COR-L47 (cell line): ENCODE measurements around the gene MRPS35.
A peak's percentile ranks its signal among the peaks of the same experiment; 100 is the strongest.

Source experiments
- DNase-seq: peaks from one replicate; lab custom pipeline; 2025; lab: John Stamatoyannopoulos, UW

MRPS35 gene

DNA sequence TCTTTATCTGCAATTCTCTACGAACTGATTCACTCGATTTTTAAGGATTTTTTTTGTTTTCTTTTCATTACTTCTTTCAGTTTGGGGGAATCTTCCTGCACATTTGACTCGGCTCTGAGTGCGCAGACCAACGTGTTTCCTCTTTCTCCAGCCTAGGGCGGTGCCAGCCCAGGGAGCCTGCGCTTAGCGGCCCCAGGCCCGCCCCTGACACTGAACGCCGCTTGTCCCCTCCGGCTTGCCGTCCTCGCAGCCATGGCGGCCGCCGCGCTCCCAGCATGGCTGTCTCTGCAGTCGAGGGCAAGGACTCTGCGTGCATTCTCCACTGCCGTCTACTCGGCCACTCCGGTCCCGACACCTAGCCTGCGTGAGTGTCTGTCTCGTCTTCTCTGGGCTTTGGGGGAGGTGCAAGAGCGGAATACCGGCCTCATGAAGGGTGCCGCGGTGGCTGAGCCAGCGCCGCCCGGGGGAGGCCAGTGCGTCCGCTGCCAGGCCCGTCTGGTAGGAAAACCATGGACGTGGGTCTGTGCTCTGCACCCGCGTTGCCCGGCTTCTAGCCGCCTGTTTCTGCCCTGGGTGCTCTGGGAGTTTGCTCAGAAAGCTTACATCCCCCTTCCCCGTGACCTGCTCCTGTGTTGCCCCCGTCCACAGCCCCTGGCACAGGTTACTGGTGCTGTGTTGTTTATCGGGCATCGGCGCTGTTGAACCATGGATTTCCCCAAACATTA is at the start of gene MRPS35:
MRPS35 (plus strand) TSS at position 241 of the 725 bp plus-strand sequence; CDS start at position 253, 12 bp downstream.
- DNase-seq: peak; percentile 16

DNA sequence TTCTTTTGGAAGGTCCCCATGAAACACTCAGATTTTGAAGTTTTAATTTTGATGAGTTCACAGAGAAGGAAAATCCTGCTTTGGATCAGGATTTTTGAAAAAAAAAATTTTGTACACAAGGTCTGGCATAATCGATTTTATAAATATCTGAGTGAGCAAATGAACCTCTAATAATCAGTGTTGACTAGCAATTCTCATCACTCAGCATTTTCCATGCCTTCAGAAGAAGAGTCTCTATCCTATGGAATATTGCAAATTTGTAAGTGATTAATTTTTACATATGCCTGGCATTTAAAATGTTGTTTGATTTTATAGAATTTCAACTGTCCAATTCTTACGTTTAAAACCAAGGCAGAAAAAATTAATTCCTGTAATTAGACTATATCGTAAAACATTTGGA is 44.9 kb upstream of the MRPS35 start:
- no peak for DNase-seq

DNA sequence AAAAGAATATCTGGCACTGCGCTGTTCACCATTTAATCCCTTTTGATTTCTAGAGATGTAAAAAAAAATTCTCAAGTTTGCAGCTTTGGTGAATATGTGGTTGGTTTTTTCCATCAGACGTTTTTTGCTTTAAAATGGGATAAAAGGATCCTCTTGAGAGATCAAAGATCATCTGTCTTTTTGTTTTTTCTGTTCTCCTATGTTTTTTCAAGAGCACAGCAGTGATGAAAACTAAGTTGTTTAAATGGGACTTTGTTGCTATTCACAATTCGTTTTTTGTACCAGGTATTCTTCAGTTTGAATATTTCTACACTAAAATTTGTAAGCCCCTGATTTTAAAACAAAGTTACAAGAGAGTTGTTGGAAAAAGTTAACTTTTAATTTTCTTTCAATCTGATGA is 44.1 kb upstream of the MRPS35 start:
- DNase-seq: no peak

DNA sequence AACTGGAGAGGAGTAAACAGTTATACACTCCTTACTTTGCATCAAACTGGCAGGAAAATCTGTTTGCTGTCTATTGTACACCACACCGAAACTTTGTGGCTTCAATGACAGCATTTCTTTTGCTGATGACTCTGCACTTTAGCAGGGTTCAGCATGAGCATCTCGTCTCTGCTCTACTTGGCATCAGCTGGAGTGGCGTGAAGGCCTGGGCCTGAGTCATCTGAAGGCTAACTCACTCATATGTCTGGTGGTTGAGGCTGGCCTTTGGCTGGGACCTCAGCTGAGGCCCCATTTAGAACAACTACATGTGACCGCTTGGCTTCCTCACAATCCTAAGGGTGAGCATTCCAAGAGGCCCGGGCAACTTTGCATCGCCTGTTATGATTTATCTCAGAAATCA is 43.1 kb upstream of the MRPS35 start:
- DNase-seq: no peak

DNA sequence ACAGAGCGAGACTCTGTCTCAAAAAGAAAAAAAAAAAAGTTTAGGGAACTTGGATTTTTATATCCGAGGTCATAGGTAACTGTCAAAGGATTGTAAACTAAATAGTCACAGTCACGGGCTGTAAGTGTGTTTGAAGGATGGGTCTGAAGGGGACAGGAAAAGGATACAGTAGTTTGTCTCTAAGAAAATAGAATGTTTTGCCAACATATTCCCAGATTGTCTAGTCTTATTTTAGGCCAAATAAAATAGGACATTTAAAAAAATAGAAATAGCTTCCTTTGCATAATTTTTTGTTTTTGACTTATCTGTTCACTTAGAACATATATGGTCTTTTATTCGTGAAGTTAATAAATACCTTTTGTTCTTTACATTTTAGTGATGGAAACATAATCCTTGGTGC is 38.6 kb upstream of the MRPS35 start:
- DNase-seq: no peak

DNA sequence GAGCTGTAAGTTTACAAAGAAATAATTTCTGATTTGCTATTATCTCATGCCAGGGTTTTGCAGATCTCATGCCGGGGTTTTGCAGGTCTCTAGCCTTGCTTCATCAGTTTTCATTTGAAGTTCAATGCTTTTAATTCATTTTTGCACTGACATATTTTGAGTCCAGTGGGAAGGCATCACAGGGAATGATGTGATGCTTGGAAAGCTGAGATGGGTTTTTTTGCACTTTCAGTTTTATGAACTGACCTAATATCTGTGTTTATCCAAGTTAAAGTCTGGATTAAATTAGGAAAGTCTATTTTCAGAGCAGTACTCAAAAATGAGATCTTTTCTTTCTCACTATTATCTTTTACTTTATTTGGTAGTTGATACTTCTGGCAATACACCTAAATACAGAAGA is 38.0 kb upstream of the MRPS35 start:
- DNase-seq: no peak

DNA sequence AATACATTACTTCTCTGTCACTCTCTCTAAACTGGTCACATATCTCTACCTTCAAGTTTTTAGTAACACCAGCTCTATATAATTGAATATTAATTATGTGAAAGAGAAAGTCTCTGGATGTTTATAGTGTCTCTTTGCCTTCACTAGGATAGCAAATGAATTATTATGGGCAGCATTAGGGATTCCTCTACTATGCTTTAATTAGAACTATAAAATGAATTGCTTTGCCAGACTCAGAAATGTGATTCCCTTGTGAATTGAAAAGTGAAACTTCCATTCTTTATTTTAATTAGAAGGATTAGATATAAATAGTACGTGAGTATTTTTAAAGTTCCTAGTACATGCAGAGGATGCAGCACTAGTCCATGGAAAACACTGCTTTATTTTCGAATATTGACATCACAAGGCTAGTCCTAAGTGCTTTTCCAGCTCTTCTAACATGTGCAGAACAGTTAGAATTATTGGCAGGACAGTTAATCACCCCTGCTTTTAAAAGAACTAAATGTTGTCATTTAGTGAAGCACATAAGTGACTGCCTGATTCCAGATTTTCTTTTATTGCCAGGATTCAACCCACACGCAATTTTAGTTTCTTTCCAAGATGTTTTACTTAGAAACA is 37.4 kb upstream of the MRPS35 start:
- no peak for DNase-seq

DNA sequence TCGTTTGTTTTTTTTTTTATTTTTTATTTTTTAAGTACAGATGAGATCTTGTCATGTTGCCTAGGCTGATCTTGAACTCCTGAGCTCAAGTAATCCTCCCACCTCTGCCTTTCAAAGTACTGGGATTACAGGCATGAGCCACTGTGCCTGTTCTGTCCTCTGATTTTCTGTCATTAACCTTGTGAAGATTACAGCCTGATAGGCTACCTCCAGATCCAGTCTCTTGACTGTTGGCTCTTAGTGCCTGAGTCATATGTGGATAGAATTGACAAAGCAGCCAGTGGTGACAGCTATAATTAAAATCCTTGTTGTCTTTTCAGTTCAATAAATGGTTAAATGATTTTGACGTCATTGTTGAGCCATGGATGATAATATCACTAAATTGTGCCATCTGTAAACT is 35.6 kb upstream of the MRPS35 start:
- no peak for DNase-seq

DNA sequence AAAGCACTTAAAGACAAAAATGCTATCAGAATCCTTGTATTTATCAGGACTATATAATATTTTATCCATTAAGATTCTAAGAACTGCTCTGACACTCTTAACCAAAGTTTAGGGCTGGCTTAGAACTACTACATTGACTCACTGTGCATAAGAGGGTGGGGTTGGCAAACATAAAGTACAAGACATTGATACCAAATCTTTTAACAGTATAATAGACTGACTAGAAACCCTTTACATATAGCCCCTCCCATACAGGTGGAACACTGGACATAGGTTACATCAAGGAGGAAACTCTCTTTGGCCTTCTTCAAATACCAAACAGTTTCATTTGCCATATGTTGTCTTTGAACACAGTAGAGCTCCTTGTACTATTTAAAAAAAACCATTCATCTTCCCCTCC is 30.0 kb upstream of the MRPS35 start:
- DNase-seq: no peak

DNA sequence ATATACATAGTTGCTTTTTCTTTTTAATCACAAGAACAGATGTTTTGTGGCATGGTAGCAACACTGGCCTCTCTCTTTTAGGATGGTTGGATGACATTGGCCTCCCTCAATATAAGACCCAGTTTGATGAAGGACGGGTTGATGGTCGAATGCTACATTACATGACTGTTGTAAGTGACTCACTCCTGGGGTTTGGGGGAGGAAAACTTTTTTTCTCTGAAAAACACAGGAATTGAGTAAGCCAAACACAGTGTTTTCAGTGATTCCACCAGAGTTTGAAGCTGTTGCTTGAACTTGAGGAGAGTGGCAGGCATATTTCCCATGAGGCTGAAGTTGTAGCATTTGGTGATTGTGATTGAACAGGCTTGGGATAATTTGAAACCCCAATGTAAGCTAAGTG is 28.1 kb upstream of the MRPS35 start:
- DNase-seq: no peak

DNA sequence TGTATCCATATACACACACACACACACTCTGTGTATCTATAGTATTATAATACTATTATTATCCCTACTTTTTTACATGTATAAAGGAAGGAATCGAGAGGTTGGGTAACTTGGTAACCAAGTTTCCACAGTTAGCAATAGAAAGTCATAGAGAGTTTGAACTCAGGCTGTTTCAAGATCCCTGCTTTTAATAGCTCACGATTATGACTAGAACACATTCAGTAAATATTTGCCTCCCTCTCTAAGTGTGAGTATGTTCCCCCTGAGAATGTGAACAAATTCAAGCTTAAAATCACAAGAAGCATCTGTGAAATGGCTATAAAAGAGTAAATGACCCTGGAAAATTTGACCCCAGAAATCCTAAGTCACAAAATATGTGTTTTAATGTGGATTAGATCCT is 25.4 kb upstream of the MRPS35 start:
- DNase-seq: no peak

DNA sequence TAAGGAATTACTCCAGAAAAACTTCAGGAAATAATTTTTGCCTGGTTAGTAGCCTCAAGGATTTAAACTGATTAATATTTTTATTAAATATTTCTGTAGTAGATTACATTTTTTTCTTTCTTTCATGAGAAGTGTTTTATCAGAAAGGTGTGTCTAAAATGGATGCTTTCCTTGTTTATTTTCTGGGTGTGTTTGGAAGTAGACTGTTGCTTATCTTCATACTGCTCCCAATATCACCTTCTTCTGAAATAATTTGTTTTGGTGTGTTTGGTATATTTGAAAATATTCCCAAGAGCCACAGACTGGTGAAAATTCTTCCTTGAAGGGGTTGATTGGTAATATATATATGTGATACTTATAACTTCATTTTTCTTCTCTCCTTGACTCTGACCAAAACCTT is 24.5 kb upstream of the MRPS35 start:
- DNase-seq: no peak

DNA sequence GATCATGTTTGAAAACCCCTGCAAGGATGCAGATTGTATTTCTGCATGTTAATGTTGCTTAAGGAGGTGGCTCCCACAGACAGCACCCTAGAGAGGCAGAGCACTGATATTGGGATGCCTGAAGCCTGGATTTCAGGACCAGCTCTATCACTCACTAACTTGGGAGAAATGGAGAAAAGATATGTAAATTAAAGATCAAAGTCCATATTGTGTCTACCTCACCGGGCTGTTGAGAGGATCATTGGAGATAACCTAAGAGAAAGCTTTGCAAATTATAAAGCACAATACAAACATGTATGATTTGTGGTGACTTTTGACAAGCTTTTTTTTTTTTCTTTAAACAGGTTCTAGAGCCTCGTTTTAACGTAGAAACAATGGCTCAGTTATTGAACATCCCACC is 22.0 kb upstream of the MRPS35 start:
- no peak for DNase-seq

DNA sequence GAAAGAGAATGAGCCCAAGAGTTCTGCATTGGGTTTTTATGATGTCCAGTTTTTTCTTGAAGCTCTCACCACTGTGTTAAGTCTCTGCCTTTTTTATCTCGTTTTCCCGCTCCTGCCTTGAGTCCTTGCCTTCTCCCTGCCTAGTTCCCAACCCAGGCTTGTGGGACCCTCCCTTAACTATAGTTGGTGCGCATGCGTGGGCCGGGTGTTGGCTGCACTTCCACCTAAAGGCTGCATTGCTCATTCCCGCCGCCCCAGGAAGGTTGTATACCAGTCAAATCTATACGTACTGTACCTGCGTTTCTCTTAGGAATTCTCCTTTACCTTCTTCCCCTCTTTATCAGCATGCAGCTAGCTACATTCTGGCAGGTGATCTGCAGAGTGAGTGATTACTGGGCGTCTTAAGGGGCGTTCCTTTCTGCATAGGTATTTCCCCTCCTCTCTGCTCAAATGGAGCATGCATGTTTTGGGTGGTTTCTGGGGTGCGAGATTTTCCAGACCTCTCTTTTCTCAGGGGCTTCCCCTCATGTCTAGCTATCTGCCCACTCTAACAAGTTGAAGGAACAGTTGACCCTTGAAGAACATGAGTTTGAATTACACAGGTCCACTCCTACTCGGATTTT is 21.0 kb upstream of the MRPS35 start:
- DNase-seq: no peak

DNA sequence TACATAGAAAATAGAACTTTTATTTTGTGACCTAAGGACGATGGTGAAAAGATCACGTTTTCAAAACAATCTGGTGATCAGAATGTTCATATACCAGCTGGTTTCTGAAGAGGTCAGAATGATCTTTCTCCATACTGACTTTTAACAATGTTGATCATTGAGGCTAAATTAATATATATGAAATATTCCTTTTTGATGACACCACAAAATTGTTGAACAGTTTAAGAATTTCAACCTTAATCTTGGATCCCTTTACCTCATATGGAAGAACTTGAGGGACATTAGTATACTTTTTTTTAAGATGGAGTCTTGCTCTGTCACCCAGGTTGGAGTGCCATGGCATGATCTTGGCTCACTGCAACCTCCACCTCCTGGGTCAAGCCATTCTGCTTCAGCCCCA is 17.2 kb upstream of the MRPS35 start:
- no peak for DNase-seq

DNA sequence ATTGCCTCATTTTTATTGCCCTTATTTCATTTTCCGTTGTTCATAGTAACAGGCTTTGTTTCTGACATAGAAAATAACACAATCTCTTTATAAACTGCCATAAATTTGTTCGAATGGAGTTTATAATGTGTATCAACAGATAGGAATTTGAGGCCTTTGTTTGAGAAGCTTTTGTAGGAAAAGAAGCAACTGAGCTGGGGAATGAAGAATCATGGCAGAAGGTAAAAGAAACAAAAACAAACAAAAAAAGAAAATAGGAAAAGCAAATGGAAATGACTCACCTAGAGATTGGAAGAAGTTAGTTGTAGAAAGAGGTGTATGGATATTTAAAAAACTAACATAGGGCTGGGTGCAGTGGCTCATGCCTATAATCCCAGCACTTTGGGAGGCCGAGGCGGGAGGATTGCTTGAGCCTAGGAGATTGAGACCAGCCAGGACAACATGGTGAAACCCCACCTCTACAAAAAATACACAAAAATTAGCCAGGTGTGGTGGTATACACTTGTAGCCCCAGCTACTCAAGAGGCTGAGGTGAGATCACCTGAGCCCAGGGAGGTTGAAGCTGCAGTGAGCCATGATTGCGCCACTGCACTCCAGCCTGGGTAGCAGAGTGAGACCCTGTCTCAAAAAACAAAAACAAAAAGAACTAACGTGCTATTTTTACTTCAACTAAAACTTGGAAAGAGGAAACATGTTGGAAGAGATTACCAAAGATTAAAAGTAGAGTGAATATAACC is 14.9 kb upstream of the MRPS35 start:
- no peak for DNase-seq

DNA sequence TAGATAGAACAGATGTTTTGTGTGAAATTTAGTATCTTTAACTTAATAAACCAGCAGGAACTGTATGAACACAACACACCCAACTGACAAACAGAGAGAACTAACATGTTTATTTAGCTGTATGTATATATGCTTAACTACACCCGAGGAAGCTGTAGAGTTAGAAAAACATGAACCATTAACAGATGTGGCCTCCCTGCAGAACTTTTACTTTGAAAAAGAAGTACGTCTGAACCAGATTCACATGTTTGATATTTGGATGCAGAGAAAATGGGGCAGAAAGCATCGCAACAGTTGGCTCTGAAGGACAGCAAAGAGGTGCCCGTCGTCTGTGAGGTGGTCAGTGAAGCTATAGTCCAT is 14.4 kb upstream of the MRPS35 start, which contains the start of gene REP15:
REP15 (plus strand) TSS at position 155 of the 360 bp plus-strand sequence; CDS start at position 271, 116 bp downstream.
- no peak for DNase-seq

DNA sequence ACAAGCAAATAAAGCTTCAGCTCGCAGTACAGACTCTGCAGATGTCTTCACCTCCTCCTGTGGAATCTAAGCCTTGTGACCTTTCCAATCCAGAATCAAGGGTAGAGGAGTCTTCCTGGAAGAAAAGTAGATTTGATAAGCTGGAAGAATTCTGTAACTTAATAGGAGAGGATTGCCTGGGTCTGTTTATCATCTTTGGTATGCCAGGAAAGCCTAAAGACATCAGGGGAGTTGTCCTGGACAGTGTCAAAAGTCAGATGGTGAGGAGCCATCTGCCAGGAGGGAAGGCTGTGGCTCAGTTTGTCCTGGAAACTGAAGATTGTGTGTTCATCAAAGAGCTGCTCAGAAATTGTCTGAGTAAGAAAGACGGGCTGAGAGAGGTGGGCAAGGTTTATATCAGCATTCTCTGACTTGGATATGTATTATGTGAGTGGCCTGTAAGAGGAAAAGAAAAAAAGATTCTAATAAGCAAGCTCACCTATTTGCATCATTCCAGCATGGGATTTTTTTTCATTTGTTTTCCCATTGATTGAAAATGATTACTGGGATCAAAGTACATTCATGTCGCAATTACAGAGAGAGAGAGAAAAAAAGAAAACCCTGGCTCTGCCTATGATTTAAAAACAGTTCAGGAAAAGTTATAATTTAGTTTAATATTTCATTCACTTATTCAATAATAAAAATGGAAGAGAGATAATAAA is 13.6 kb upstream of the MRPS35 start:
- DNase-seq: no peak

DNA sequence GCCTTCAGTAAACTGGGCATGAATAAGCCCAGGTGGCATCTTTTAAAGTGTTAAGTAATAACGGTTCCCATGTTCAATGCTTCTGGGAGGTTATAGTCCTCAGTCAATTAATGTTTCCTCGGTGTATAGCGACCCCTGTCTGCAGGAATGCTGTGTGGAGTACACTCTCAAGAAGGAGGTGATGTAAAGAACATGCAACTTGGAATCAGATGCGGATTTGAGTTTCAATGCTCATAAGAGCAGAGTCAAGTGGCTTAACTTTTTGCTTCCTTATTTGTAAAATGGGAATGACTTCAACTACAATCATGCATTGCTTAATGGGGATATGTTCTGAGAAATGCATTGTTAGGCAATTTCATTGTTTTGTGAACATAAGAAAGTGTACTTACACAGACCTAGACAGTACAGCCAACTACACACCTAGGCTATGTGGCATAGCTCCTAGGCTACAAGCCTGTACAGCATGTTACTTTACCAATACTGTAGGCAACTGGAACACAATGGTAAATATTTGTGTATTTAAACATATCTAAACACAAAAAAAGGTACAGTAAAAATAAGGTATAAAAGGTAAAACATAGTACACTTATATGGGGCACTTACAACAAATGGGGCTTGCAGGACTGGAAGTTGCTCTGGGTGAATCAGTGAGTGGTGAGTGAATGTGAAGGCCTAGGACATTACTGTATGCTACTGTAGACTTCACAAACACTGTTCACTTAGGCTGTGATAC is 6.7 kb upstream of the MRPS35 start:
- peak; percentile 37 for DNase-seq

DNA sequence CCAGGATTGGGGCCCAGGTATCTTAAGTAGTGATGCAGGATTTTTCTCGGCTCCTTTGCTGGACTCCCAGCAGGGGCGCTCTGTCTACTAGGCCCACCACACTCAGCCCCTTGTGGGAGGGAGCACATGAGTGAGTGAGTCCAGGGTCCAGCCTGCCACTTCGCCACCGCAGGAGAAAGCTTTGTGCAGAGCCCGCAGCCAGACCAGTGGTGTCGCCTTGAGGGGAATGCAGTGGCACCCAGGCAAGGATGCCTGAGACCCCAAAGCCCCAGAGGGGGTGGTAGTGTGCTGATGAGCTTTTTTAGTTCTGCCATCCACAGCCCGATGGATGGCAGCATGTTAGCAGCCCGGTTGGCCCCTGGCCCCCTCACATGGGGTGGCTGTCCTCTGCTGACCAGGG is 5.4 kb upstream of the MRPS35 start:
- DNase-seq: no peak

DNA sequence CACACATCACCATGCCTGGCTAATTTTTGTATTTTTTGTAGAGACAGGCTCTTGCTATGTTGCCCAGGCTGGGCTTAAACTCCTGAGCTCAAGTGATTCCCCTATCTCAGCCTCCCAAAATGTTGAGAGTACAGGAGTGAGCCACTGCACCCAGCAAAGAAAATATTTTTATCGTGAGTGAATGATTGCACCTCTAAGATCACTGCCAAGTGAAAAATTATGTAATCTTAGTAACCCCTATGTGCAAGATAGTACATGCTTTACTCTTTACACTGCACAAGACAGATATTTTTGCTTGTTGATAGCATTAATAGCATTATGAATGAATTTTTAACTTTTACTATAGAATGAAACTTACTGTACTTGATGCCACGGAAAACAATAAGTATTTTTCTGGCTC is 3.4 kb upstream of the MRPS35 start:
- DNase-seq: no peak
